Spleen (tissue), 11 donors: ENCODE results near the gene PLD5. TPM values are rescaled to one million over a fixed set of nuclear protein-coding genes. Genes with fewer than 3 reads are reported as not detected.
"Not testable (repeated sequence)": the region's sequence is repeated elsewhere in the genome, so short reads cannot be mapped to it uniquely, and the experiment has no call there.

ENCODE experiments used
- DNase-seq: peaks from one replicate; pipeline ENCODE4 v3.0.0-alpha.2; 2020
- H3K27ac ChIP-seq, 8 donors: fragments of 200-600 bp; sonication (generic) in 7 of 8; 1 replicate in 4 of 8; 2 replicates in 4 of 8; pipeline versions ENCODE4 v1.5.0 to v1.8.0; 2016 to 2021; ENCODE audit warnings: inconsistent platforms in 4 of 8, mild to moderate bottlenecking in 4 of 8, moderate library complexity in 1 of 8
- H3K27me3 ChIP-seq, 7 donors: fragments of 200-600 bp; sonication (generic) in 6 of 7; replicated peaks in 1 of 7; 1 replicate in 4 of 7; 2 replicates in 3 of 7; pipeline versions ENCODE4 v1.5.0 to v1.8.0; 2016 to 2021; ENCODE audit warnings: inconsistent platforms in 3 of 7, mild to moderate bottlenecking in 1 of 7
- H3K36me3 ChIP-seq, 6 donors: fragments of 200-600 bp; sonication (generic) in 5 of 6; 1 replicate in 4 of 6; 2 replicates in 2 of 6; pipeline versions ENCODE4 v1.5.0 to v1.8.0; 2016 to 2021; ENCODE audit warnings: inconsistent platforms in 2 of 6
- H3K4me1 ChIP-seq, 6 donors: fragments of 200-600 bp; sonication (generic) in 5 of 6; 1 replicate in 3 of 6; 2 replicates in 3 of 6; pipeline versions ENCODE4 v1.5.0 to v1.8.0; 2016 to 2021; ENCODE audit warnings: inconsistent platforms in 3 of 6
- H3K4me3 ChIP-seq, 8 donors: fragments of 200-600 bp; sonication (generic) in 7 of 8; 1 replicate in 4 of 8; 2 replicates in 4 of 8; pipeline versions ENCODE4 v1.5.0 to v1.8.0; 2016 to 2021; ENCODE audit warnings: inconsistent platforms in 4 of 8, mild to moderate bottlenecking in 4 of 8, moderate library complexity in 2 of 8
- H3K9me3 ChIP-seq, 8 donors: fragments of 200-600 bp; sonication (generic) in 7 of 8; 1 replicate in 4 of 8; 2 replicates in 4 of 8; pipeline versions ENCODE4 v1.5.0 to v1.8.0; 2016 to 2021; ENCODE audit warnings: inconsistent platforms in 4 of 8
- CTCF ChIP-seq, 11 experiments: fragments of 200-600 bp in 7 of 11; fragments of 450-650 bp in 4 of 11; sonication (generic) in 4 of 11; IDR thresholded peaks in 8 of 11; conservative IDR thresholded peaks in 3 of 11; 1 replicate in 7 of 11; 2 replicates in 4 of 11; pipeline versions ENCODE4 v1.4.0 to v1.8.0; 2016 to 2021; ENCODE audit warnings: antibody characterized with exemption in 11 of 11, inconsistent platforms in 4 of 11, mild to moderate bottlenecking in 1 of 11
- POLR2A ChIP-seq, 3 donors: fragments of 450-650 bp; IDR thresholded peaks; one replicate each; pipeline ENCODE4 v1.5.1; 2017; ENCODE audit warnings: antibody characterized with exemption in 3 of 3, mild to moderate bottlenecking in 1 of 3
- POLR2AphosphoS5 ChIP-seq, 3 donors: sonication (generic); formaldehyde crosslinking; IDR thresholded peaks; one replicate each; pipeline ENCODE4 v1.5.1; 2017; ENCODE audit warnings: antibody characterized with exemption in 3 of 3
- WGBS, 5 donors: extraction: QIAGEN DNeasy Blood & Tissue Kit in 3 of 5; methylation state at CpG; one replicate each; pipeline versions ENCODE4 v1.1.5 to v1.1.7; 2013 to 2018; 5-methylcytosine and 5-hydroxymethylcytosine counted together
- intact Hi-C: fragments of 100-400 bp; cut with DNase I; formaldehyde crosslinking; loops from one replicate; pipeline ENCODE4 v1.15.0; 2023; ENCODE audit warnings: low total_unique reads
- polyA plus RNA-seq, 3 donors: library from polyadenylated mRNA; stranded (reverse); fragments of 200-250 nt; gene quantifications; one replicate each; pipeline ENCODE4 v1.2.1, GENCODE V29; 2013
- total RNA-seq, 7 donors: library from RNA; depleted of rRNA in 3 of 7; stranded (reverse); fragments of >200 nt in 3 of 7; fragmentation: NEBNext Ultra II Directional in 4 of 7; extraction: Animal tissue kit (Norgen Biotek cat#: 25700) in 4 of 7; gene quantifications; one replicate each; pipeline versions ENCODE4 v1.1.0 to v1.2.1, GENCODE V29; 2016 to 2021
- donor health status: healthy with polysubstance abuse.
- donor health status: DM: no; HTN: no; CAD: no; lungs with moderate emphysema.
- donor health status: DM: no; HTN: no; CAD: no.
- donor health status: Bipolar disorder and iron deficiency.
- donor health status: healthy.
- donor health status: DM: no; HTN: no; CAD: no.
- donor health status: DM: yes; HTN: yes; CAD: no.

PLD5 gene
- total and polyA plus RNA-seq, 10 donors, result 0.17 to 1.0 (median 0.44) TPM; not detected in 1

- H3K4me3 ChIP-seq, H3K4me1 ChIP-seq, intact Hi-C loops, H3K9me3 ChIP-seq, H3K36me3 ChIP-seq, DNase-seq, H3K27ac ChIP-seq, H3K27me3 ChIP-seq: not testable (repeated sequence)
- 65 to 79% (median 78%) methylated on average over 6 to 7 of the region's 7 CpGs for WGBS, 5 donors
These were observed 260.1 kb downstream of the PLD5 start for GRCh38 chr1:242264419-242264818.

GRCh38 chr1:242245255-242245654 lies 279.2 kb downstream of the PLD5 start:
- Histone ChIP-seq H3K27me3 (no peaks in the 10 kb centered on the region), H3K4me3 (no peak overlapping the region), H3K36me3 (no peaks in the 10 kb centered on the region), H3K4me1 (no peaks in the 10 kb centered on the region), H3K27ac (no peak overlapping the region), H3K9me3 (no peaks in the 10 kb centered on the region)
- intact Hi-C loops, result no loop called here
- no peak for TF ChIP-seq POLR2A (IDR thresholded peaks at IDR 0.05)
- TF ChIP-seq POLR2AphosphoS5 (IDR thresholded peaks at IDR 0.05), result no peak
- no peak for TF ChIP-seq CTCF (IDR thresholded peaks at IDR 0.05 in 8 of 11, conservative IDR thresholded peaks at IDR 0.05 in 3 of 11)
- WGBS, 5 donors, result 33 to 67% (median 55%) methylated on average over 5 of the region's 5 CpGs
- no peak for DNase-seq

- intact Hi-C loops, result no loop called here
- Histone ChIP-seq H3K4me3 (no peak overlapping the region), H3K27me3 (no peaks in the 10 kb centered on the region), H3K4me1 (no peaks in the 10 kb centered on the region), H3K27ac (peak overlapping the region in 1 of 8 donors; percentile 15), H3K9me3 (no peaks in the 10 kb centered on the region), H3K36me3 (no peaks in the 10 kb centered on the region)
- TF ChIP-seq POLR2AphosphoS5 (IDR thresholded peaks at IDR 0.05) (no peak), POLR2A (IDR thresholded peaks at IDR 0.05) (no peak)
- no peak for DNase-seq
- 12 to 52% (median 24%) methylated on average over 1 of the region's 1 CpG for WGBS, 5 donors
These were observed 281.0 kb downstream of the PLD5 start for GRCh38 chr1:242243472-242243871.

- no peak for DNase-seq
- 83 to 87% (median 87%) methylated on average over 6 of the region's 6 CpGs for WGBS, 5 donors
- H3K4me3 ChIP-seq, result no peak overlapping the region
- intact Hi-C loops, result no loop called here
- no peaks in the 10 kb centered on the region for H3K4me1 ChIP-seq
- TF ChIP-seq POLR2AphosphoS5 (IDR thresholded peaks at IDR 0.05) (no peak), POLR2A (IDR thresholded peaks at IDR 0.05) (no peak), CTCF (IDR thresholded peaks at IDR 0.05 in 8 of 11, conservative IDR thresholded peaks at IDR 0.05 in 3 of 11) (no peak)
- no peaks in the 10 kb centered on the region for H3K9me3 ChIP-seq
- H3K36me3 ChIP-seq, result no peaks in the 10 kb centered on the region
- H3K27ac ChIP-seq, result no peak overlapping the region
- no peaks in the 10 kb centered on the region for H3K27me3 ChIP-seq
These were observed 281.5 kb downstream of the PLD5 start for GRCh38 chr1:242242983-242243382.

- no peak overlapping the region for H3K27ac ChIP-seq
- H3K4me3 ChIP-seq, result no peak overlapping the region
- no peaks in the 10 kb centered on the region for H3K27me3 ChIP-seq
- DNase-seq, result no peak
- peaks cover 0 to 7% (median 0%) of the 10 kb centered on the region in 8 donors for H3K9me3 ChIP-seq
- TF ChIP-seq POLR2A (IDR thresholded peaks at IDR 0.05) (no peak), POLR2AphosphoS5 (IDR thresholded peaks at IDR 0.05) (no peak), CTCF (IDR thresholded peaks at IDR 0.05 in 8 of 11, conservative IDR thresholded peaks at IDR 0.05 in 3 of 11) (no peak)
- intact Hi-C loops, result no loop called here
- no peaks in the 10 kb centered on the region for H3K4me1 ChIP-seq
- whole genome bisulfite sequencing, 5 donors, result 80 to 94% (median 82%) methylated on average over 6 of the region's 6 CpGs
- no peaks in the 10 kb centered on the region for H3K36me3 ChIP-seq
These were observed 282.6 kb downstream of the PLD5 start for GRCh38 chr1:242241936-242242335.
